ENCODE results near the gene APBA1.

Gene APBA1

DNA sequence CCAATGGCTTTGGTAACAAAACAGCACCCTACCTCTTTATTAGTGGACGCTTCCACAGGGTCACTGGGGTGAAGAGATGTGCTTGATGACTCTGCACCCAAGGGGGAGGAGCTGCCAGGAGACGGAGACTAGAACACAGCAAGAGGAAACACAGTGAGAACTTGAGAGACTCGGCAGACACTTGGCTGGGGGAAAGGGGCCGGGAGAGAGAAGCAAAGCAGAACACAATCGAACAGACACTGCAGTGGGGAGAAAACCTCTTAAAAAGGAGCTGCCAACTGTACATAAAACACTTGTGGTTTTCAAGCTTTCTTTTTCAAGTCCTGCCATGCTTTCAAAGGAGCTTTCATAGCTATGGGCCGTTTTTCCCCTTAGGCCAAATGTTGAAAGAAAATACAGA, 196.2 kb downstream of the APBA1 start:
- peaks cover 18% of the 10 kb centered on the region for H3K27me3 ChIP-seq
- no peak overlapping the region for H3K4me3 ChIP-seq (ENCODE audit: low read depth in 1 of 2, low read length in 1 of 2)
- H3K27ac ChIP-seq: no peak overlapping the region
- no peaks in the 10 kb centered on the region for H3K4me1 ChIP-seq (ENCODE audit: control insufficient read depth in 1 of 2, insufficient read depth in 1 of 2, low read depth in 1 of 2, low read length in 1 of 2)
- TF ChIP-seq, protein P1, sequence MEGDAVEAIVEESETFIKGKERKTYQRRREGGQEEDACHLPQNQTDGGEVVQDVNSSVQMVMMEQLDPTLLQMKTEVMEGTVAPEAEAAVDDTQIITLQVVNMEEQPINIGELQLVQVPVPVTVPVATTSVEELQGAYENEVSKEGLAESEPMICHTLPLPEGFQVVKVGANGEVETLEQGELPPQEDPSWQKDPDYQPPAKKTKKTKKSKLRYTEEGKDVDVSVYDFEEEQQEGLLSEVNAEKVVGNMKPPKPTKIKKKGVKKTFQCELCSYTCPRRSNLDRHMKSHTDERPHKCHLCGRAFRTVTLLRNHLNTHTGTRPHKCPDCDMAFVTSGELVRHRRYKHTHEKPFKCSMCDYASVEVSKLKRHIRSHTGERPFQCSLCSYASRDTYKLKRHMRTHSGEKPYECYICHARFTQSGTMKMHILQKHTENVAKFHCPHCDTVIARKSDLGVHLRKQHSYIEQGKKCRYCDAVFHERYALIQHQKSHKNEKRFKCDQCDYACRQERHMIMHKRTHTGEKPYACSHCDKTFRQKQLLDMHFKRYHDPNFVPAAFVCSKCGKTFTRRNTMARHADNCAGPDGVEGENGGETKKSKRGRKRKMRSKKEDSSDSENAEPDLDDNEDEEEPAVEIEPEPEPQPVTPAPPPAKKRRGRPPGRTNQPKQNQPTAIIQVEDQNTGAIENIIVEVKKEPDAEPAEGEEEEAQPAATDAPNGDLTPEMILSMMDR (IDR thresholded peaks at IDR 0.05): no peak
- H3K9me3 ChIP-seq: no peaks in the 10 kb centered on the region
- no peaks in the 10 kb centered on the region for H3K36me3 ChIP-seq

DNA sequence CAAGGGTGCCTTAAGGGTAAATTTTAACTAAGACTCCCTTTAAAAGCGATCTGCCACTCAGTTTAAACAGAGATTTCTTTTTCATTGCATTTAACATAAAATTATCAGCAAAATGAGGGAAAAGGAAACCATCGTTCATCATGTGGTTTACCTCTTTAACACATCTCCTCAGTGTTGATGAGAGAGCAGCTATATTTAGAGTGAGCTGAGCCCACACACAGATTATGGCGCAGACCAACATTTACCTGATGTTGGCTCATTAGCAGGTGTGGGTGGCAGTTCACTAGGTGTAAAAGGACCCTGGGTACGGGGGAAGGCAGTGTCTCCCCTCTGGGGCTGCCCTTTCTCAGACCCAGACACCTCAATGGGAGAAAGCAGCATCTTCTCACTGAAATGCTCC, 197.3 kb downstream of the APBA1 start:
- H3K27me3 ChIP-seq: peaks cover 18% of the 10 kb centered on the region
- H3K27ac ChIP-seq: no peak overlapping the region
- TF ChIP-seq, protein P1 (IDR thresholded peaks at IDR 0.05): no peak
- H3K4me3 ChIP-seq (ENCODE audit: low read depth in 1 of 2, low read length in 1 of 2): no peak overlapping the region
- no peaks in the 10 kb centered on the region for H3K9me3 ChIP-seq
- H3K36me3 ChIP-seq: no peaks in the 10 kb centered on the region
- no peaks in the 10 kb centered on the region for H3K4me1 ChIP-seq (ENCODE audit: control insufficient read depth in 1 of 2, insufficient read depth in 1 of 2, low read depth in 1 of 2, low read length in 1 of 2)

DNA sequence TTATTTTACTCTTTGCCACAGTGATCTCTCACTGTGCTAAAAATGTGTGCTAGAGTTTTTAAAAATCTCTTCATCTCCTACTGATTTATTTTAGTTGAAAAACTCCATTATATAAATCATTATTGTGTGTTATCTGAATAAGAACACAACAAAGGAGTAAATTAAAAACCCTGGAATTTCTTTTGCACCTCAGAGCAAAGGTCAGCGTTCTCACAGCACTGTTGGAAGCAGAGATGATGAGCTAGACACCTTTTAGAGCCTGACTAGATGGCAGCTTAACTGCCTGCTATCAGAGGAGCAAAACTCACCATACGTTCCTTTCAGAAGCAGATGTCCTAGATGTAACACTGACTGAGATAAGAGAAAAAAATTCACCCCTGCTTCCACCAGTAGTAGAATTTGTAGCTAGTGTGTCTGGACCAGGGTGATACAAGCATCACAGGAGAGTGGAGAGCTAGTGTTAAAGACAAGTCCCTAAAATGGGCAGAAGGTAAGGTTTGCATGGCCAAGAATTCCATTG, 200.0 kb downstream of the APBA1 start:
- TF ChIP-seq, protein P1 (IDR thresholded peaks at IDR 0.05): no peak
- Histone ChIP-seq H3K27ac (no peak overlapping the region), H3K4me3 (ENCODE audit: low read depth in 1 of 2, low read length in 1 of 2) (no peak overlapping the region), H3K9me3 (no peaks in the 10 kb centered on the region), H3K27me3 (peaks cover 18% of the 10 kb centered on the region), H3K4me1 (ENCODE audit: control insufficient read depth in 1 of 2, insufficient read depth in 1 of 2, low read depth in 1 of 2, low read length in 1 of 2) (no peaks in the 10 kb centered on the region), H3K36me3 (no peaks in the 10 kb centered on the region)

DNA sequence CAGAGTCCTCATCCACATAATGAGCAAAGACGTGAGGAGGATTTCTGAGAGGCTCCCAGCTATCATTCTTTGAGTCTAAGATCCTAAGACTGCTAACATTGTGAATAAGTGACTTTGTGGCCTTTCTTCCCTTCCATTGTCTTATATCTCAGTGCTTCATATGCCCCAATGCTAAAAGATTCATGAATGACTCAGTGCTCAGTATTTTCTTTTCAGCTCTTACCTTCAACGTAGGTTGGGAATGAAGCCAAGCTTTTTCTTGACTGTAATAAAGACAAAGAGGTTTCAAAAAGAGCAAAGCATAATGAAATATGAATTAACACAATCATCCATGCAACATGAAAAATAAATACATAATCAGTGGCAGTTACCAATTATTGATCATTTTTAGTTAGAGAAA, 200.7 kb downstream of the APBA1 start:
- no peaks in the 10 kb centered on the region for H3K4me1 ChIP-seq (ENCODE audit: control insufficient read depth in 1 of 2, insufficient read depth in 1 of 2, low read depth in 1 of 2, low read length in 1 of 2)
- TF ChIP-seq, protein P1 (IDR thresholded peaks at IDR 0.05): no peak
- no peaks in the 10 kb centered on the region for H3K36me3 ChIP-seq
- H3K27ac ChIP-seq: no peak overlapping the region
- no peaks in the 10 kb centered on the region for H3K9me3 ChIP-seq
- peaks cover 18% of the 10 kb centered on the region for H3K27me3 ChIP-seq
- H3K4me3 ChIP-seq (ENCODE audit: low read depth in 1 of 2, low read length in 1 of 2): no peak overlapping the region

DNA sequence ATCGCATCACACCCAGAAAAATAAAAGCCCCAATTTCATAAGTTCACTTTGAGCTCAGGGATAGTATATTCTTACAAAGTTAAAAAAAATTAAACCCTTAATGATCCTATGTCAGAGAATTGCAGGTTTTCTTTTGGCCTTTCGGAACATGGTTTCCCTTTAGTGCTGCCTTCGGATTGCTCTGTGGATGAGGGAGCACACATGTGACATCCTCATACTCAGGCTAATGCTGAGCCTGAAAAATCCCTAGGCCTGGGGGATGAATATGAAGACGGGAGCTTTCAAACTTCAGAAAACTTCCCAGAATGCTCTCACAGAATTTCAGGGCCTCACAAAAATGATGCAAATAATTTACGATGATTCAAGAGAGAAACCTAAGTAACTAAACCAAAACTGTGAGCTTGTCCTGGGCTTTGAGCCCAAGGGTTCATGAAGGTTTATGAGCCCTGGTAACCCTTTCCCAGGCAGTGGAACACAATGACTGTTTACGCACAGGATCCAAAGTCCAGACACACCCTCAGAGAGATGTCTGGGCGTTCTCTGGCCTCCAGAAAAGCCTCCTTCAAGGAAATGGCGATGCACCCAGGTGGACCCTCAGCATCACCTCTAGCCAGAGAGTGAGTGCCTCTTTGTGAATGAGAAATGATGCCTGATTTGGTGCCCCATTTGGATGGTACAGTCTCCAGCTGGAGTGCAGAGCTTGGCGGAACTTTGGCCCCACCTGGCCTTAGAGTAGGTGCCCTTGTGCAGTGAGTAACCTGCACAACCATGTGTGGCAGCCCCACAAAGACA, 201.8 kb downstream of the APBA1 start:
- TF ChIP-seq, protein P1 (IDR thresholded peaks at IDR 0.05): no peak
- peaks cover 11% of the 10 kb centered on the region for H3K27me3 ChIP-seq
- no peaks in the 10 kb centered on the region for H3K9me3 ChIP-seq
- H3K4me3 ChIP-seq (ENCODE audit: low read depth in 1 of 2, low read length in 1 of 2): no peak overlapping the region
- peaks cover 0 to 4% of the 10 kb centered on the region in 2 experiments for H3K4me1 ChIP-seq (ENCODE audit: control insufficient read depth in 1 of 2, insufficient read depth in 1 of 2, low read depth in 1 of 2, low read length in 1 of 2)
- H3K27ac ChIP-seq: no peak overlapping the region
- H3K36me3 ChIP-seq: no peaks in the 10 kb centered on the region
